Type B pancreatic cell (in vitro differentiated cells): ENCODE data around the gene LRRC26. TPM values are rescaled to one million over a fixed set of nuclear protein-coding genes. Genes with fewer than 3 reads are reported as not detected.

Source experiments
- DNase-seq: peaks from one replicate; pipeline ENCODE4 v3.0.0; 2021; ENCODE audit warnings: mixed read lengths; ENCODE audit not compliant: unreplicated experiment; ENCODE audit errors: extremely low spot score
- H3K27ac Mint-ChIP-seq: 2 replicates; pipeline ENCODE4 v1.8.0; 2021; ENCODE audit warnings: mild to moderate bottlenecking, mixed read lengths
- H3K27me3 Mint-ChIP-seq: 2 replicates; pipeline ENCODE4 v1.8.0; 2021; ENCODE audit warnings: mixed read lengths
- H3K36me3 Mint-ChIP-seq: 2 replicates; pipeline ENCODE4 v1.8.0; 2021; ENCODE audit warnings: mixed read lengths
- H3K4me1 Mint-ChIP-seq: one replicate; pipeline ENCODE4 v1.8.0; 2021; ENCODE audit warnings: mixed read lengths; ENCODE audit not compliant: unreplicated experiment
- H3K4me3 Mint-ChIP-seq: 2 replicates; pipeline ENCODE4 v1.8.0; 2021; ENCODE audit warnings: mild to moderate bottlenecking, mixed read lengths
- H3K9me3 Mint-ChIP-seq: 2 replicates; pipeline ENCODE4 v1.8.0; 2021; ENCODE audit warnings: mixed read lengths
- total RNA-seq: library from RNA; stranded (reverse); gene quantifications from 2 replicates; pipeline ENCODE4 v1.2.1, GENCODE V29; 2021; ENCODE audit warnings: low replicate concordance
- TF ChIP-seq, protein P1 (sequence below): fragments of 200-600 bp; sonication (generic); conservative IDR thresholded peaks from 2 replicates; pipeline ENCODE4 v1.5.0; 2021; ENCODE audit warnings: antibody characterized with exemption, mild to moderate bottlenecking

The LRRC26 gene
- total RNA-seq, 1 donor from 2014 or later, result 0.77 TPM

DNA sequence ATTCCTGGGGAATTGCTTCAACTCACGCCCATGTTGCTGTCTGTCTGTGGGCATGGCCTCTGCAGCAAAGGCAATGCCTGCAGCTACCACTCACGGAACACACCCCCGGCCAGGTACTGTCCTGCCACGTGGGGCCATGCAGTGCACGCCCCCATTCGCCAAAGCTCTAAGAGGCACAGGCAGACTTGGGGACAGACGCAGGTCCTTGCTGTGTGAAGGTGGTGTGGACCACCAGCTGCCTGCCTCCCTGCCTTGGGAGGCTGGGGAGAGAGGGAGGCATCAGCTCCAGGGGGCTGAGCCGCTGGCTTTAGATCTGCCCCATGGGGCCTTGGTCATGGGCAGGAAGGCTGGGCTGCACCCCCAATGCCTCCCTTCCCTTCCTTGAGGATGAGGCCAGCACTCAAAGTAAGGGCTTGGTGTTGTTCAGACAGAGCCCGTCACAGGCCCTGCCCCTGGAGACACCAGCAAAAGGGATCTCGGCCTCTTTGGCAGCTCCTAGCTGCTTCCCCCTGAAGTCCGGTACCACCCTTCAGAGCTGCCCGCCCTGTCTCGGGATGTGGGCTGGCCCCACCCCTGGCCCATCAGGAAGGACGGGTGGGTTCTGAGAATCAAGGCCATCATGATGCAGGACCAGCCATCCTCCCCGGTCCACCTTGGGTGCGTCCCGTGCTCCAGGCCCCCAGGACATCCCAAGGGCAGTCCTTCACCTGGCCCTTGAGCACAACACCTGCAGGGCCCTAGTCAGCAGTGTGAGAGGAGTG, 28.6 kb downstream of the LRRC26 start:
- DNase-seq, result no peak
- H3K9me3 Mint-ChIP-seq, result no peaks in the 10 kb centered on the region
- H3K4me1 Mint-ChIP-seq, result no peaks in the 10 kb centered on the region
- peaks cover 70% of the 10 kb centered on the region for H3K27me3 Mint-ChIP-seq
- no peak overlapping the region for H3K27ac Mint-ChIP-seq
- no peaks in the 10 kb centered on the region for H3K36me3 Mint-ChIP-seq
- no peak overlapping the region for H3K4me3 Mint-ChIP-seq
- TF ChIP-seq, protein P1, sequence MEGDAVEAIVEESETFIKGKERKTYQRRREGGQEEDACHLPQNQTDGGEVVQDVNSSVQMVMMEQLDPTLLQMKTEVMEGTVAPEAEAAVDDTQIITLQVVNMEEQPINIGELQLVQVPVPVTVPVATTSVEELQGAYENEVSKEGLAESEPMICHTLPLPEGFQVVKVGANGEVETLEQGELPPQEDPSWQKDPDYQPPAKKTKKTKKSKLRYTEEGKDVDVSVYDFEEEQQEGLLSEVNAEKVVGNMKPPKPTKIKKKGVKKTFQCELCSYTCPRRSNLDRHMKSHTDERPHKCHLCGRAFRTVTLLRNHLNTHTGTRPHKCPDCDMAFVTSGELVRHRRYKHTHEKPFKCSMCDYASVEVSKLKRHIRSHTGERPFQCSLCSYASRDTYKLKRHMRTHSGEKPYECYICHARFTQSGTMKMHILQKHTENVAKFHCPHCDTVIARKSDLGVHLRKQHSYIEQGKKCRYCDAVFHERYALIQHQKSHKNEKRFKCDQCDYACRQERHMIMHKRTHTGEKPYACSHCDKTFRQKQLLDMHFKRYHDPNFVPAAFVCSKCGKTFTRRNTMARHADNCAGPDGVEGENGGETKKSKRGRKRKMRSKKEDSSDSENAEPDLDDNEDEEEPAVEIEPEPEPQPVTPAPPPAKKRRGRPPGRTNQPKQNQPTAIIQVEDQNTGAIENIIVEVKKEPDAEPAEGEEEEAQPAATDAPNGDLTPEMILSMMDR, result no peak

DNA sequence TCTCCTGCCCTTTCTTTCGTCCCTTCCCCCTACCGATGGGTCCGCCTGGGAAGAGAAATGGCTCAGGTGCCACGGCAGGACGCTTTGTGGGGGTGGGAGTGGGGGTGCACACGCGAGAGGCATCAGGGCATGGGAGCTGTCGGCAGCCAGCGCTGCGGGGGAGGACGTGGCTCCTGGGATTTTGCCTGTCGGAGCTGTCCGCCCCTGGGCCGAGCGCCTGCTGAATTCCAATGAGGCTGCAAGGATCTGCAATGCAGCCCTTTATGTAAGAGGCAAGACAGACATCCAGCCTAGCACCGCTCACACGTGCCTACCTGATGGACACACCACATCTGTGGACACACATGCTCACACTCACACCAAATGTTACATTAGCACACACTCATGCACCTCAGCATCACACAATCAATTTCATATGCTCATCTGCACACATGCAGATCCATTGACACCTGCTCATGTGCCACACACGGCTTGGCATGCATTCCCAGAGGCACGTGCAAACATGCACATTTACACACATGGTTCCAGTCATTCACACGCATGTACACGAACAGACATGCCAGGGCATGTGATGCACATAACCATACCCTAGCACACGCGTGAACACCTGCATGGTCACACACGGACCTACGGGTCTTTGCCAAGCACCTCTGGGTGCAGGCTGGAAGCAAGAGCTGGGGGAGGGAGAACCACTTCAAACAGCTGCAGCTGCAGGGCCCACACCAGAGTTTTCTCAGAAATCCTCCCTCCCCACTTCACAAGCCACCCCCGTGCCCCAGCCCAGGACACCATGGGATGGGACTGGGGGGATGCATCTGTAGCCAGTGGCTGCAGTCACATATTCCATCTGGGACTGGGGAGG, 29.5 kb downstream of the LRRC26 start:
- Mint-ChIP-seq H3K4me3 (no peak overlapping the region), H3K36me3 (no peaks in the 10 kb centered on the region), H3K27ac (no peak overlapping the region), H3K27me3 (peaks cover 77% of the 10 kb centered on the region), H3K4me1 (no peaks in the 10 kb centered on the region), H3K9me3 (no peaks in the 10 kb centered on the region)
- TF ChIP-seq, protein P1, result no peak
- DNase-seq, result no peak

DNA sequence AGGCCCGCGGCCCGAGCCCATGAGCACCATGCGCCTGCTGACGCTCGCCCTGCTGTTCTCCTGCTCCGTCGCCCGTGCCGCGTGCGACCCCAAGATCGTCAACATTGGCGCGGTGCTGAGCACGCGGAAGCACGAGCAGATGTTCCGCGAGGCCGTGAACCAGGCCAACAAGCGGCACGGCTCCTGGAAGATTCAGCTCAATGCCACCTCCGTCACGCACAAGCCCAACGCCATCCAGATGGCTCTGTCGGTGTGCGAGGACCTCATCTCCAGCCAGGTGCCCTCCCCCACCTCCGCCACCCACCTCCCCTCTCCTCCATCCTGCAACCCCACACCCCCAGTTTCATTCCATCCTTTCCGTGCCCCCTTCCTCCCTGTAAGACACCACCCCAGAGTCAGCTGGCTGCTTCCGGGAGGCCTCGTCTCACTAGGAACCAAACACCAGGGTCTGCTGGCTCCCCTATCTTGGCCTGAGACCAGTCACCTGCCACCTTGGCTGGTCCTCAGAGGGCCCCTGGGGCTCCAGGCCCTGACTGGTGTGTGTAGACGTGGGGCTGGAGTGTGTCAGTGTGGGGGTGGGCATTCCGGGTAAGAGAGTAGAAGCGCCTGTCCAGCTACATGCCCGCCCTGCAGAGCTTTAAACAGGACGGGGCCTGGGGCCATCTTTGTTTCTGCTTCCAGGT, 30.2 kb downstream of the LRRC26 start:
- Mint-ChIP-seq H3K9me3 (no peaks in the 10 kb centered on the region), H3K27me3 (peaks cover 85% of the 10 kb centered on the region), H3K4me3 (peak overlapping the region; percentile 49), H3K27ac (no peak overlapping the region), H3K36me3 (no peaks in the 10 kb centered on the region), H3K4me1 (no peaks in the 10 kb centered on the region)
- no peak for DNase-seq
- TF ChIP-seq, protein P1, result no peak

DNA sequence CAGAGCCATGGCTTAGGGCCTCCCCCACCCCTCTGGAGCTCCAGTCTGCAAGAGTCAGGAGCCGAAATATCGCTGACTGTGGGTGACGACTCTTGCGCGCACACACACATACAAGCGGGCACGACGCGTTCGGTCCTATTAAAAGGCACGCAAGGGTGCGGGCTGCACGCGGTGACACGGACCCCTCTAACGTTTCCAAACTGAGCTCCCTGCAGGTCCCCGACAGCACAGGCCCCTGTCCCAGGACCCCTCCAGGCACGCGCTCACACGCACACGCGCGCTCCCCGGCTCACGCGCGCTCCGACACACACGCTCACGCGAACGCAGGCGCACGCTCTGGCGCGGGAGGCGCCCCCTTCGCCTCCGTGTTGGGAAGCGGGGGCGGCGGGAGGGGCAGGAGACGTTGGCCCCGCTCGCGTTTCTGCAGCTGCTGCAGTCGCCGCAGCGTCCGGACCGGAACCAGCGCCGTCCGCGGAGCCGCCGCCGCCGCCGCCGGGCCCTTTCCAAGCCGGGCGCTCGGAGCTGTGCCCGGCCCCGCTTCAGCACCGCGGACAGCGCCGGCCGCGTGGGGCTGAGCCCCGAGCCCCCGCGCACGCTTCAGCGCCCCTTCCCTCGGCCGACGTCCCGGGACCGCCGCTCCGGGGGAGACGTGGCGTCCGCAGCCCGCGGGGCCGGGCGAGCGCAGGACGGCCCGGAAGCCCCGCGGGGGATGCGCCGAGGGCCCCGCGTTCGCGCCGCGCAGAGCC, 31.0 kb downstream of the LRRC26 start, which contains the start of gene GRIN1:
GRIN1 (plus strand) TSS at position 433 of the 746 bp plus-strand sequence. CDS start 333 bp downstream, outside the sequence.
- Mint-ChIP-seq H3K9me3 (no peaks in the 10 kb centered on the region), H3K4me1 (no peaks in the 10 kb centered on the region), H3K27me3 (peaks cover 86% of the 10 kb centered on the region), H3K36me3 (no peaks in the 10 kb centered on the region), H3K4me3 (peak within 1 kb of the TSS; percentile 49), H3K27ac (no peak within 1 kb of the TSS)
- DNase-seq, result no peak
- TF ChIP-seq, protein P1, result no peak
